Activated CD4-positive, alpha-beta memory T cell treated with anti-CD3 and anti-CD28 coated beads, Interleukin-2, amount 10 ng/mL, durations not matched to agents 7 days and 5 days (primary cell): Measurements from ENCODE around the gene SBSN. TPM values are rescaled to one million over a fixed set of nuclear protein-coding genes. Genes with fewer than 3 reads are reported as not detected.

Experiments
- CTCF ChIA-PET: fragments of 350-600 bp; sonication (Branson Sonifier 250); formaldehyde crosslinking; loops from one replicate; lab custom pipeline; 2021; ENCODE audit warnings: antibody characterized with exemption, inconsistent platforms; lab: Charles Lee
- POLR2A ChIA-PET: fragments of 350-600 bp; sonication (Branson Sonifier 250); formaldehyde crosslinking; loops from one replicate; lab custom pipeline; 2021; ENCODE audit warnings: antibody characterized with exemption; lab: Charles Lee
- DNase-seq: peaks from one replicate; pipeline ENCODE4 v3.0.0-alpha.2; 2020
- H3K27ac Mint-ChIP-seq: one replicate; pipeline ENCODE4 v1.8.0; 2021; ENCODE audit warnings: mild to moderate bottlenecking, mixed read lengths
- H3K27me3 Mint-ChIP-seq: one replicate; pipeline ENCODE4 v1.8.0; 2021; ENCODE audit warnings: mixed read lengths
- H3K36me3 Mint-ChIP-seq: one replicate; pipeline ENCODE4 v1.8.0; 2021; ENCODE audit warnings: low read depth, mixed read lengths
- H3K4me1 Mint-ChIP-seq: one replicate; pipeline ENCODE4 v1.8.0; 2021; ENCODE audit warnings: mixed read lengths
- H3K4me3 Mint-ChIP-seq: one replicate; pipeline ENCODE4 v1.8.0; 2021; ENCODE audit warnings: mild to moderate bottlenecking, mixed read lengths
- H3K9me3 Mint-ChIP-seq: one replicate; pipeline ENCODE4 v1.8.0; 2021; ENCODE audit warnings: mixed read lengths
- total RNA-seq, 2 experiments: library from RNA; stranded (reverse); gene quantifications; one replicate each; pipeline ENCODE4 v1.2.3, GENCODE V29; 2021

The SBSN gene
- total RNA-seq, 2 experiments from 2014 or later: not detected

DNA sequence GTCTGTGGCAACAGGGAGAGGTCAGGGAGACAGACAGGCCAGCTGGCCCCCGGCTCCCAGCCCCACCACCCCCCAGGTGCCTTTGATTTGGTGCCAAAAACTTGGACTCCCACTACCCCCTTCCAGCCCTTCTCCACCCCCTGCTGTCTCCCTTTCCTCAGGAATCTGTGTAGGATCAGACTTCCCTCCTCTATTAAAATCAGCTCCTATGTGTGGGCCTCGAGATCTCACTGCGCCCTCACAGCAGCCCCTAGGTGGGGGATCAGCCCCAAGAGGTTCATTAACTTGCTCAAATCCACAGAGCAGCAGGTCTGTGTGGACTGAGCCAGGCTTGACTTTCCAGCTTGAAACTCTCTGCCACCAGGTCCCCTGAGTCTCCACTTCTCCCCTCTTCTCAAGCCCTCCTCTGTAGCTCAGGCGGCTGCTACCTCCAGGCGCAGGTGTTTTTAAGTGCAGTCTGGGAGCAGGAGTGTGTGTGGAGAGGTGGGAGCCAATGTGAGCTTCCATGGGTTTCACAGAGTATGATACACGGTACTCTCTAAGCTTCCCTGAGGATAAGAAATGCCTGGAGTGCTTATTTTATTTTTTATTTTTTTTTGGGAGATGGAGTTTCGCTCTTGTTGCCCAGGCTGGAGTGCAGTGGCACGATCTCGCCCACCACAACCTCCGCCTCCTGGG, 6.8 kb upstream of the SBSN start:
- peaks cover 23% of the 10 kb centered on the region for H3K27me3 Mint-ChIP-seq
- H3K4me3 Mint-ChIP-seq: no peak overlapping the region
- H3K27ac Mint-ChIP-seq: no peak overlapping the region
- H3K4me1 Mint-ChIP-seq: peaks cover 12% of the 10 kb centered on the region
- no peaks in the 10 kb centered on the region for H3K9me3 Mint-ChIP-seq
- ChIA-PET CTCF (interaction anchor here (1.4 kb wide), 1 partner anchor 13 kb away, joined by 7 read pairs; no protein-coding TSS in a partner anchor), POLR2A (interaction anchor here (0.9 kb wide), 1 partner anchor 9 kb away, joined by 3 read pairs; no protein-coding TSS in a partner anchor)
- no peaks in the 10 kb centered on the region for H3K36me3 Mint-ChIP-seq
- no peak for DNase-seq

DNA sequence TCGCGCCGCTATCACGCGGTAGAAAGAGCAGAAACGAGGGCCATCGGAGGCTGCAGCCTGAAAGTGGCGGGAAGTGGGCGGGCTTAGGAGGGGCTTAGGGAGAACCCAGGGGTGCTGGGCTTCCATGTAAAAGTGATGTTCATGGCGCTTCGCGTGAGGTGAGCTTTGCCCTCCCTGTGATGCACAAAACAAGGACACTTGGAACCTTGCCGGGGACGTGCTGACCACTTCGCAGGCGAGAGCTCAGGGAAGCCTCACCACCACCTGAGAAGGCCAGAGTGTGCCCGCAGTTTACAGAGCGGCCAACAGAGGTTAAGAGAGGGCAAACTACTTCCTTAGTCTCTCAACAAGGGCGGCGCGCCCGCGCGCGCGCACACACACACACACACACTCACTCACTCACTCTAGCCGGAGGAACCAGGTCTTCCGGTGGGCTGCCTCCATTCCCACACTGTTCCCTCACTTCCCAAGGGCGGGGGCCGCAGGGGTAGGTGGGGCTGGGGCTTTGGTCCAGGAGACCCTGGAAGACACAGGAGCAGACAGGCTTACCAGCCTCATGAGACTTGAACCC, 5.8 kb upstream of the SBSN start:
- Mint-ChIP-seq H3K27me3 (peaks cover 30% of the 10 kb centered on the region), H3K9me3 (no peaks in the 10 kb centered on the region), H3K36me3 (no peaks in the 10 kb centered on the region), H3K4me3 (peak overlapping the region; percentile 42), H3K27ac (no peak overlapping the region), H3K4me1 (peaks cover 12% of the 10 kb centered on the region)
- ChIA-PET CTCF (no interaction called here), POLR2A (no interaction called here)
- DNase-seq: peak; percentile 62

GRCh38 chr19:35533201-35533821, 5.2 kb upstream of the SBSN start, which contains the start of gene GAPDHS:
GAPDHS (plus strand) TSS chr19:35533456; CDS start chr19:35533528, 72 bp downstream.
- Mint-ChIP-seq H3K4me1 (peaks cover 12% of the 10 kb centered on the region), H3K4me3 (peak within 1 kb of the TSS; percentile 42), H3K27me3 (peaks cover 36% of the 10 kb centered on the region), H3K27ac (no peak within 1 kb of the TSS), H3K36me3 (no peaks in the 10 kb centered on the region), H3K9me3 (no peaks in the 10 kb centered on the region)
- CTCF ChIA-PET: no interaction called here
- no peak for DNase-seq
- POLR2A ChIA-PET: no interaction called here

- no peak overlapping the region for H3K4me3 Mint-ChIP-seq
- no peaks in the 10 kb centered on the region for H3K36me3 Mint-ChIP-seq
- ChIA-PET POLR2A (no interaction called here), CTCF (interaction anchor here (1.4 kb wide), 1 partner anchor 14 kb away, joined by 5 read pairs; no protein-coding TSS in a partner anchor)
- no peak for DNase-seq
- H3K27me3 Mint-ChIP-seq: peaks cover 37% of the 10 kb centered on the region
- H3K9me3 Mint-ChIP-seq: no peaks in the 10 kb centered on the region
- H3K27ac Mint-ChIP-seq: no peak overlapping the region
- peaks cover 12% of the 10 kb centered on the region for H3K4me1 Mint-ChIP-seq
Measured at GRCh38 chr19:35531291-35531690, 3.2 kb upstream of the SBSN start.

- peaks cover 10% of the 10 kb centered on the region for H3K4me1 Mint-ChIP-seq
- CTCF ChIA-PET: interaction anchor here (1.2 kb wide), 1 partner anchor 19 kb away, joined by 3 read pairs; no protein-coding TSS in a partner anchor
- POLR2A ChIA-PET: no interaction called here
- H3K27me3 Mint-ChIP-seq: peaks cover 39% of the 10 kb centered on the region
- no peak overlapping the region for H3K27ac Mint-ChIP-seq
- no peak overlapping the region for H3K4me3 Mint-ChIP-seq
- DNase-seq: no peak
- H3K9me3 Mint-ChIP-seq: no peaks in the 10 kb centered on the region
- H3K36me3 Mint-ChIP-seq: no peaks in the 10 kb centered on the region
Measured at GRCh38 chr19:35529241-35530218, 1.4 kb upstream of the SBSN start.

GRCh38 chr19:35525873-35526272, 2.2 kb downstream of the SBSN start:
- CTCF ChIA-PET: no interaction called here
- H3K4me3 Mint-ChIP-seq: no peak overlapping the region
- H3K4me1 Mint-ChIP-seq: no peaks in the 10 kb centered on the region
- H3K9me3 Mint-ChIP-seq: no peaks in the 10 kb centered on the region
- H3K27ac Mint-ChIP-seq: no peak overlapping the region
- H3K27me3 Mint-ChIP-seq: peaks cover 24% of the 10 kb centered on the region
- no peak for DNase-seq
- no peaks in the 10 kb centered on the region for H3K36me3 Mint-ChIP-seq
- POLR2A ChIA-PET: no interaction called here

- CTCF ChIA-PET: no interaction called here
- Mint-ChIP-seq H3K4me1 (peaks cover 2% of the 10 kb centered on the region), H3K9me3 (no peaks in the 10 kb centered on the region), H3K4me3 (no peak overlapping the region), H3K36me3 (no peaks in the 10 kb centered on the region), H3K27me3 (peaks cover 23% of the 10 kb centered on the region), H3K27ac (no peak overlapping the region)
- no peak for DNase-seq
- POLR2A ChIA-PET: no interaction called here
Measured at GRCh38 chr19:35524181-35524837, 3.8 kb downstream of the SBSN start.

DNA sequence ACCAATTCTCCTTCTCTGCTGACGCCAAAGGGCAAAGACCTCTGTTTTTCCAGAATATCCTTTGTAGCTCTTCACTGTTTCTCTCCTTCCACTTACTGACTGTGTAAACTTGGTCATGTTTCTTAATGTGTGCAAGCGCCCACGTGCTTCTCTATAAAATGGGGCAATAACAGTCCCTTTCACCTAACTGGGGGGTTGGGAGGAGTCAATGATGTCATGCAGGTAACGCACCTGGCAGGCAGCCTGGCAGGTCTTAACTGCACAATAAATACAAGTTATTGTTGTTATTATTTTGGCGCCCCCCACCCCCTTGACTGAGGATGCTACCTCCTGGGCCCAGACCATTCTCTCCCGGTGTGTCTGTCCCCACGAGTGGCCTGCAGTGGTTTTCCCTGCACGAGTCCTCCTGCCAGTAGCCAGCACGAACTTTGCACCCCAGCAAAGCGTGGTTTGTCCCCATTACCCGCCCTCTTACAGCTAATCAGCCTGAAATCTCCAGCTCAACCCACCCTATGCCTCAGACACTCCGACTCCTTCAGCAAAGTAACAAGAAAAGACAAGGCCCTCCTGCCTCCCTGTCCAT, 5.3 kb downstream of the SBSN start:
- Mint-ChIP-seq H3K36me3 (no peaks in the 10 kb centered on the region), H3K27me3 (peaks cover 14% of the 10 kb centered on the region), H3K27ac (no peak overlapping the region), H3K4me3 (no peak overlapping the region), H3K4me1 (peaks cover 3% of the 10 kb centered on the region), H3K9me3 (no peaks in the 10 kb centered on the region)
- CTCF ChIA-PET: interaction anchor here (0.6 kb wide), 1 partner anchor 120 kb away, joined by 3 read pairs; no protein-coding TSS in a partner anchor
- no peak for DNase-seq
- POLR2A ChIA-PET: no interaction called here

- Mint-ChIP-seq H3K27me3 (peaks cover 13% of the 10 kb centered on the region), H3K27ac (no peak overlapping the region), H3K4me3 (no peak overlapping the region), H3K9me3 (no peaks in the 10 kb centered on the region), H3K36me3 (no peaks in the 10 kb centered on the region), H3K4me1 (peaks cover 3% of the 10 kb centered on the region)
- ChIA-PET CTCF (interaction anchor here (1.5 kb wide), 1 partner anchor 11 kb away, joined by 5 read pairs; no protein-coding TSS in a partner anchor), POLR2A (no interaction called here)
- DNase-seq: no peak
Measured at GRCh38 chr19:35521124-35521743, 6.9 kb downstream of the SBSN start.

GRCh38 chr19:35519291-35519690, 8.8 kb downstream of the SBSN start:
- POLR2A ChIA-PET: no interaction called here
- CTCF ChIA-PET: no interaction called here
- peaks cover 9% of the 10 kb centered on the region for H3K27me3 Mint-ChIP-seq
- no peak overlapping the region for H3K4me3 Mint-ChIP-seq
- peaks cover 3% of the 10 kb centered on the region for H3K4me1 Mint-ChIP-seq
- no peak for DNase-seq
- no peaks in the 10 kb centered on the region for H3K36me3 Mint-ChIP-seq
- no peak overlapping the region for H3K27ac Mint-ChIP-seq
- H3K9me3 Mint-ChIP-seq: no peaks in the 10 kb centered on the region

- no peaks in the 10 kb centered on the region for H3K36me3 Mint-ChIP-seq
- H3K4me1 Mint-ChIP-seq: peaks cover 3% of the 10 kb centered on the region
- ChIA-PET POLR2A (no interaction called here), CTCF (interaction anchor here (1.2 kb wide), 1 partner anchor 74 kb away, joined by 3 read pairs; no protein-coding TSS in a partner anchor)
- peaks cover 11% of the 10 kb centered on the region for H3K27me3 Mint-ChIP-seq
- H3K9me3 Mint-ChIP-seq: no peaks in the 10 kb centered on the region
- H3K4me3 Mint-ChIP-seq: no peak overlapping the region
- DNase-seq: no peak
- no peak overlapping the region for H3K27ac Mint-ChIP-seq
Measured at GRCh38 chr19:35518313-35518712, 9.8 kb downstream of the SBSN start.
